RWPE1 (cell line): ENCODE data around the gene PLEKHF1.
A peak's percentile ranks its signal among the peaks of the same experiment; 100 is the strongest.

Experiments used
- CTCF ChIA-PET: fragments of 350-600 bp; sonication (Branson Sonifier 250); formaldehyde crosslinking; extraction: SDS; loops from one replicate; lab custom pipeline; 2021; lab: Yijun Ruan, JAX
- POLR2A ChIA-PET: fragments of 400-600 bp; formaldehyde crosslinking; extraction: SDS; loops from one replicate; lab custom pipeline; 2020; ENCODE audit warnings: antibody characterized with exemption; ENCODE audit not compliant: low non-redundant PET; lab: Yijun Ruan, JAX
- DNase-seq: peaks from one replicate; pipeline ENCODE4 v3.0.0; 2012; ENCODE audit warnings: low spot score
- H3K27ac ChIP-seq: fragments of 450-650 bp; 2 replicates; pipeline ENCODE4 v1.5.1; 2017
- TF ChIP-seq, protein P1 (sequence below): fragments of 450-650 bp; conservative IDR thresholded peaks from 2 replicates; pipeline ENCODE4 v1.5.1; 2017; ENCODE audit warnings: low read depth, mild to moderate bottlenecking

The PLEKHF1 gene

DNA sequence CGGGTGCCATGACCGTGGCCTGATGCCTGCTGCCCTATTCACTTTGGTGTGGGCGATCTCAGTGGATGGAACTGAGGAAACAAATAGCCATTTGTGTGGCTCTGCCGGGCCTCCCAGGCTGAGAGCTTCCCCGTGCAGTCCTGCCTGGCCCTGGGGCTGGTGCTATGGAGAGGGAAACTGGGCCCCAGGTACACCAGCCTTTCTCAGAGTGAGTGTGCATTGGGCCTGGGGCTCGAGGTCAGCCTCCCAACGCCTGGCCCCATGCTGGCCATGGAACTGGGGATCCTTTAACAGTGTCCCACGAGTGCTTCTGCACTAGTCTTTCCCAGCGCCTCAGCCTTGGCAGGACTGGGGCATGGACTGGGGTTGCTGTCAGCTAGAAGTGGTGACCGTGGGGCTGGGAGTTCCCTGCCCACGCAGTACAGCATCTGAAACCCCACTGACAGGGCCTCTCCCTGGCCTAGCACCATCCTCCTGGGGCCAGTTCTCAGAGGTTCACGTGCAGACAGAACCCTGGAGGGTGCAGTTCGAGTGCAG lies 10.5 kb downstream of the PLEKHF1 start:
- no peak overlapping the region for H3K27ac ChIP-seq
- TF ChIP-seq, protein P1, sequence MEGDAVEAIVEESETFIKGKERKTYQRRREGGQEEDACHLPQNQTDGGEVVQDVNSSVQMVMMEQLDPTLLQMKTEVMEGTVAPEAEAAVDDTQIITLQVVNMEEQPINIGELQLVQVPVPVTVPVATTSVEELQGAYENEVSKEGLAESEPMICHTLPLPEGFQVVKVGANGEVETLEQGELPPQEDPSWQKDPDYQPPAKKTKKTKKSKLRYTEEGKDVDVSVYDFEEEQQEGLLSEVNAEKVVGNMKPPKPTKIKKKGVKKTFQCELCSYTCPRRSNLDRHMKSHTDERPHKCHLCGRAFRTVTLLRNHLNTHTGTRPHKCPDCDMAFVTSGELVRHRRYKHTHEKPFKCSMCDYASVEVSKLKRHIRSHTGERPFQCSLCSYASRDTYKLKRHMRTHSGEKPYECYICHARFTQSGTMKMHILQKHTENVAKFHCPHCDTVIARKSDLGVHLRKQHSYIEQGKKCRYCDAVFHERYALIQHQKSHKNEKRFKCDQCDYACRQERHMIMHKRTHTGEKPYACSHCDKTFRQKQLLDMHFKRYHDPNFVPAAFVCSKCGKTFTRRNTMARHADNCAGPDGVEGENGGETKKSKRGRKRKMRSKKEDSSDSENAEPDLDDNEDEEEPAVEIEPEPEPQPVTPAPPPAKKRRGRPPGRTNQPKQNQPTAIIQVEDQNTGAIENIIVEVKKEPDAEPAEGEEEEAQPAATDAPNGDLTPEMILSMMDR, result no peak
- CTCF ChIA-PET, result interaction anchor here (1.2 kb wide), 1 partner anchor 10 kb away, joined by 5 read pairs; the partner anchor contains the start of gene PLEKHF1
- DNase-seq, result no peak
- POLR2A ChIA-PET, result no interaction called here

GRCh38 chr19:29676586-29676985 lies 11.3 kb downstream of the PLEKHF1 start:
- ChIA-PET POLR2A (no interaction called here), CTCF (interaction anchor here (1.2 kb wide), 1 partner anchor 11 kb away, joined by 5 read pairs; the partner anchor contains the start of gene PLEKHF1)
- no peak for DNase-seq
- TF ChIP-seq, protein P1, result no peak
- peak overlapping the region; percentile 15; the same call in 1 of the 2 replicates for H3K27ac ChIP-seq

GRCh38 chr19:29677001-29677817 lies 11.9 kb downstream of the PLEKHF1 start:
- POLR2A ChIA-PET, result no interaction called here
- TF ChIP-seq, protein P1, result no peak
- CTCF ChIA-PET, result interaction anchor here (1.1 to 1.4 kb wide), 2 partner anchors 9 to 67 kb away, joined by 4 to 5 read pairs; no protein-coding TSS in a partner anchor
- DNase-seq, result no peak
- H3K27ac ChIP-seq, result peak overlapping the region; percentile 15; the same call in 1 of the 2 replicates

DNA sequence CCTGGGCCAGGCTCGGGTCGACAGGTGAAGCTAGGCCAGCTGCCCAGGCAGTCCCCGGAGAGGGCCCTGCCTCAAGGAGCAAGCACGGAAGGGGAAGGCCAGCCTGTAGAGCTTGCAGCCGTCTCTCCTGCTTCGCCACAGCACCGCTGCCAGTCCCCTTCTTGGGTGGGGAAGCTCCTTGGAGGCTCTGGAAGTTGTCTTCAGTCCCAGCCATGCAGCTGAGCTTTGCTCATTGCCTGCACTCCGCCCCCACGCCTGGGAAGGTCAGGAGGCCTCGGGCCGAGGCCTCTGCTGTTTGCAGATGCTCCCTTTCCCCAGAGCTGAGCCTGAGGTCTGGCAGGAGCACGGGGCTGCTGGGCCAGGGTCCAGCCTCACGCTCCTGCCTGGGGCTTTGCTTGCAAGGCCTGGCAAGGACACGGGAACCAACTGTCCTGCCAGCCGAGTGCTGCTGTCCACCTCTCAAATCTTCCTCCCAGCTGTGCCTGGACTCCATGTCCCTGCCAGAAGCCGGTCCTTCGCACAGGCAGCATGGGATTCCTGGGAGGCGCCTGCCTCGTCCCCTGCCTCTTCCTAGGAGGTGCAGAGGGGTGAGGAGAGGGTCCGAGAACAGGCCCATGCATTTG lies 13.3 kb downstream of the PLEKHF1 start:
- TF ChIP-seq, protein P1, result no peak
- CTCF ChIA-PET, result interaction anchor here (0.8 to 1.4 kb wide), 3 partner anchors 10 to 68 kb away, joined by 3 to 5 read pairs (median 4); partner anchors contain the start of gene PLEKHF1
- no peak overlapping the region for H3K27ac ChIP-seq
- DNase-seq, result no peak
- POLR2A ChIA-PET, result interaction anchor here (1.3 kb wide), 1 partner anchor 12 kb away, joined by 3 read pairs; no protein-coding TSS in a partner anchor

DNA sequence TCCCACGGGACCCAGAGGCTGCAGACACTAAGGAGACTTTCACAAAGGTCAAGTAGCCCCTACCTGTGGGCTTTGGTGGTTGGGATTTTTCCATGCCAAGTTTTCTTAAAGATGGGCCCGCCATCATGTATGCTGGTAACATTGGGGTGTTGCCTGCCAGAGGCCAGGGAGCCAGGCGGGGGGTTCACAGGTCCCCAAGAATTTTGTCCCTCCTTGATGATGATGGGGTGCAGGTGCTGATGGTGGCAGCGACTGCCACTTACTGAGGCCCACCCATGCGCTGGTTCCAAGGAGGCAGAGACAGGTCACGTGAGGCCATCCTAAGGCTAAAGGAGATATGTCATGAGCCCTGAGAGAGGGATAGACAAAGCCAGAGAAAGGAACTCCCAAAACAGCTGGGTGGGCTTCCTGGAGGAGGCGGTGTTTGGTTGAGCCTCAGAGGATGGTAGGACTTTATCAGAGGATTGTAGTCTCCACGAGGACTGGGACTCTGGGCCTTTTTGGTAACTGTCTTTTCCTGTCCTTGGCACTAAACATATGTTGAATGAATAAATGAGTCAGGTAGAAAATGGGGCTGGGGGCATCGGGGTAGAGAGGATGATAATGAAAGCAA lies 14.4 kb downstream of the PLEKHF1 start:
- DNase-seq, result no peak
- TF ChIP-seq, protein P1, result no peak
- H3K27ac ChIP-seq, result no peak overlapping the region
- ChIA-PET POLR2A (interaction anchor here (1.3 kb wide), 1 partner anchor 13 kb away, joined by 3 read pairs; no protein-coding TSS in a partner anchor), CTCF (no interaction called here)

DNA sequence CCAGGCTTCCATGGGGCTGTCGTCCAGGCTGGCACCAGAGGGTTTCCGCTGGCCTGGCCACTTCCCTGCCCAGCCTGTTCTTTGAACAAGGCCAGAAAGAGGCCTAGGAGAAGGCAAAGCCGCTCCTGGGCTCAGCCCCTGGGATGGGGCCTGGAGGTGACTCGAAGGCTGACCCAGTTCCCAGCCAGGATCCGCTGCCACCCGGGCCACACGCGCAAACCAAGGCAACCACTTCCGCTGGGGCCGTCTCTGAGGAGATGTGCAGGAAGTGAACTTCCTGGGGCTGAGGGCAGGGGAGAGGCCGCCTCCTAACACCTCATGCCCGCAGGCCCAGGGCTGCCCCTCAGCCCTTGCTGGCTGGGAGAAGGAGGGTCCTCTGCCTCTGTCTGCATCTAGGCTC lies 15.2 kb downstream of the PLEKHF1 start:
- ChIA-PET POLR2A (no interaction called here), CTCF (no interaction called here)

More for the DNA sequence above, 15.2 kb downstream of the PLEKHF1 start:
- TF ChIP-seq, protein P1, result no peak
- DNase-seq, result no peak
- no peak overlapping the region for H3K27ac ChIP-seq
